ENCODE results near the gene SEBOX.

The SEBOX gene

DNA sequence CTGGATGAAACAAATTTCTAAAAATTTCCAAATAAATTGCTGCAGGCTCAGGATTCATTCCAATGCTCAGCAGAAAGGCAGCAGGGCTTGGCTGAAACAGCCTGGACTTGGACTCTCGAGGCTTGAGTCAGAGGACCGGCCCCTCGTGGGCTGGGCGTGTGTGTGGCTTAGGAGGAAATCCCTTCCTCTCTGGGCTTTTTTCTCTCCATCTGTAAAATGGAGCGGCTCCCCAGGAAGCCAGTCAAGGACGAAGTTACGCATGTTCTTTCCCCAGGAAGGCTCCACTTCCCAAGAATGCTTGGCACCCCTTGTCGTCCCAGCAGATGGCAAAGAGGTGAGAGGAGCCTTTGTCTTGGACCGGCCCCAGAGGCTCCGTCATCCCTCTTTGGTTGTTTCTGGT is 27.5 kb upstream of the SEBOX start:
- ATAC-seq: no peak

DNA sequence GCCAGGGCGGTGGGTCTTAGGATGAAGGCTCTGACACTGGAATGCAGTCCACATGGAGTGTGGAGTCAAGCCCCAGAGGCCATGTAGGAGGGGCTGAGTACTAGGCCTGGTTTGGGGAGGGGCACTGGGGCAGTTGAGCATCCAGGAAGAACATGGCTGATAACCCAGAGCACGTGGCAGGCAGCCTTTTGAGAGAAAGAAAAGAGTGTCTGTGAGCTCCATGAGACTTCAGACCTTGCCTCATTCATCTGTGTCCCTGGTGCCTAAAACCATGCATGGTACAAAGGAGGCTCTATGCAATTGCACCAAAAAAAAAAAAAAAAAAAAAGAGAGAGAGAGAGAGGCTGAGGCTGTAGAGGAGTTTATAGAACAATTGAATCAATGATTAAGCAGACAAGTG is 26.4 kb upstream of the SEBOX start:
- ATAC-seq: no peak

DNA sequence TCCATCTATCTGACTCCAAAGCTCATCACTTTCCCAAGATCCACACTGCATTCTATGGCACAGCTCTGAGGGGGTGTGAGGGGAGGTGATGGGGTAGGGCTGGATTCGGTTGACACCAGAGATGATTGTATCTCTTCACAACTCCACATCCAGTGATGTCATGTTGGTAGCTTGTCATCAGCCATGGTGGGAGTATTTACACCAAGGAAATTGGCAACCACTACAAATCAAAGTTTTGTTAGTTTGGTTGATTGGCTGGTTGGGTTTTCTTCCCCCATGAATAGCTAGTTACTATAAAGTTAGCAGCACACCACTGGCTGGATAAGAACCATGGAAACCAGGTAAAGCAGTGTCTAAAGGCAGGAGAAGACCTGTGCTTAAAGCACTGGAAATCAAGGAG is 26.0 kb upstream of the SEBOX start:
- ATAC-seq: no peak

DNA sequence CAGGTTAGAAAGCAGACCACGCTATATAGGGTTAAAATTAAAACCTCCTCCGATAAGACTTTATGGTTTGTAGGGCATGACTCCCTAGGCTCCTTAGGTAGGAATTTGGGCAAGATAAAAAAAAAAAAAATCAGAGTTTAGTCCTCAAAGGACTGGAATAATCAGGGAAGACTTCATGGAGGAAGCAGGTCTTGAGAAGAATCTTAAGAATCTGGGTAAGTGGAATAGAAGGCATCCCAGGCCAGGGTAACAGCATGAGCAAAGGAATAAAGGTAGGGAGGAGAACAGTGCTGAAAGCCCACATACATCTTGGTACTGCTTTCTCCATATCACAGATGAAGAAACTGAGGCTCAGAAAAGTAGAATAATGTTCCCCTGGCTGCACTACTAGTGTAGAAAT is 25.6 kb upstream of the SEBOX start:
- ATAC-seq: no peak

DNA sequence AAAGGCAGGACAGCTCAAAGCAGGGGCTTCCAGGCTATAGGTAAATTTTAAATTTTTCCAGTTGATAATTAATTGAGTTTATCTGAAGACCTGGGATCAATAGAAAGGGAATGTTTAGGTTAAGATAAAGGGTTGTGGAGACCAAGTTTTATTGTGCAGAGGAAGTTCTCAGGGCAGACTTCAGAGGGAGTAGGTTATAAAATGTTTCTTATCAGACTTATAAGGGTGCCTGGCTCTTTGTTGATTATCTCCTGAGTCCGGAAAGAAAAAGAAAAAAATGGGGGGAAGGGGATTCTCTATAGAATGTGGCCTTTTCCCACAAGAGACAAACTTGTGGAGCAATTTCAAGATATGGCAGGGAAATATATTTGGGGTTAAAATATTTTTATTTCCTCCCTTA is 25.1 kb upstream of the SEBOX start:
- no peak for ATAC-seq

DNA sequence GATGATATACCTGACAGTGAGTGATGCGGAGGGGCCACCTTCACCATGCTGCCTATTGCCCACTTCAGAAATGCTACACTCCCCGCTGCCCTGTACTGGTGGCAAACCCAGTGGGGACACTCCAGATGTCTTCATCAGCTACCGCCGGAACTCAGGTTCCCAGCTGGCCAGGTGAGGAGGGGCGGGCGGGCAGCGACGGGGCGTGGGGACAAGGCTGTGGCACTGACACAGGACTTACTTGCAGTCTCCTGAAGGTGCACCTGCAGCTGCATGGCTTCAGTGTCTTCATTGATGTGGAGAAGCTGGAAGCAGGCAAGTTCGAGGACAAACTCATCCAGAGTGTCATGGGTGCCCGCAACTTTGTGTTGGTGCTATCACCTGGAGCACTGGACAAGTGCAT is 23.1 kb upstream of the SEBOX start:
- no peak for ATAC-seq

DNA sequence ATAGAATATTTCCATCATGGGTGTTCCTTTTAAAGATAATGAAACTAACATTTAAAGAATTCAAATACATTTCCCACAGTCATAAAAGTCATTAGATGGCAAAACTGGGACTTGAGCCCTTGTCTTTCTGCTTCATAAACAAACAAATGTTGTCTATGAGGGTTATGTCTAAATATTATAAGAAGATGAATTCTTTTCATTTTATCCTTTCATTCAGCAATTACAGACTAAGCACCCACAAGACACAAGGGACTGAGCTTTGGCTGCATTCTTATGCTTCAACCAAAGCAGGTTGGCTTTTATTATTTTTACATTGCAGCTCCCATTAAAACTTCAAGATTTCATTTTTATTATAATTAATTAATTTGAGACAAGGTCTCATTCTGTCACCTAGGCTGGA is 21.4 kb upstream of the SEBOX start:
- no peak for ATAC-seq

DNA sequence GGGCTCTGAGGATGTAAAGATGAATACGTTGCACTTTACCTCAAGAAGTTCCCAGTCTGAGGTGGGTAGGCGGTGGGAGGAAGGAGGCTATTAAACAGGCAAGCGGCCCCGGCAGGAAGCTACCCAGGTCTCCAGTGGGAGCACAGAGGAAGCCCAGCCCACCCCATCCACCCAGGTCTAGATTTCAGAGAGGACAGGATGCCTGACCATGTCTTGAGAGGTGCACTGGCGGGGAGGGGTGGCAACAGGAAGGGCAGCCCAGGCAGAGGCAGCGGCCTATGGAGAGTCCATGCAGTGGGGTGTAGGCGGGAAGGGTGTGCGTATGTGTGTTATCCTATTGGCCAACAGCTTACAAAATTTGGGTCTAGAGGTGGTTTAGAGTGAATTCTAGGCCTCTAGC is 20.4 kb upstream of the SEBOX start:
- ATAC-seq: peak; percentile 25 to 26

DNA sequence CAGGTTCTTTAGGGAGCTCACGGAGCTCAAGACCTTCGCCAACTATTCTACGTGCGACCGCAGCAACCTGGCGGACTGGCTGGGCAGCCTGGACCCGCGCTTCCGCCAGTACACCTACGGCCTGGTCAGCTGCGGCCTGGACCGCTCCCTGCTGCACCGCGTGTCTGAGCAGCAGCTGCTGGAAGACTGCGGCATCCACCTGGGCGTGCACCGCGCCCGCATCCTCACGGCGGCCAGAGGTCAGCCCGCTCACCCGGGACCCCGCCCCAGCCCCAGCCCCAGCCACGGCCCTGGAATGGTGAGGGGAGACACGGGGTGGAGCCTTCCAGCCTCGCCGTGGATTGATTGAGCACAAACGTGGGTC is 20.0 kb upstream of the SEBOX start:
- ATAC-seq: peak; percentile 6 to 9

DNA sequence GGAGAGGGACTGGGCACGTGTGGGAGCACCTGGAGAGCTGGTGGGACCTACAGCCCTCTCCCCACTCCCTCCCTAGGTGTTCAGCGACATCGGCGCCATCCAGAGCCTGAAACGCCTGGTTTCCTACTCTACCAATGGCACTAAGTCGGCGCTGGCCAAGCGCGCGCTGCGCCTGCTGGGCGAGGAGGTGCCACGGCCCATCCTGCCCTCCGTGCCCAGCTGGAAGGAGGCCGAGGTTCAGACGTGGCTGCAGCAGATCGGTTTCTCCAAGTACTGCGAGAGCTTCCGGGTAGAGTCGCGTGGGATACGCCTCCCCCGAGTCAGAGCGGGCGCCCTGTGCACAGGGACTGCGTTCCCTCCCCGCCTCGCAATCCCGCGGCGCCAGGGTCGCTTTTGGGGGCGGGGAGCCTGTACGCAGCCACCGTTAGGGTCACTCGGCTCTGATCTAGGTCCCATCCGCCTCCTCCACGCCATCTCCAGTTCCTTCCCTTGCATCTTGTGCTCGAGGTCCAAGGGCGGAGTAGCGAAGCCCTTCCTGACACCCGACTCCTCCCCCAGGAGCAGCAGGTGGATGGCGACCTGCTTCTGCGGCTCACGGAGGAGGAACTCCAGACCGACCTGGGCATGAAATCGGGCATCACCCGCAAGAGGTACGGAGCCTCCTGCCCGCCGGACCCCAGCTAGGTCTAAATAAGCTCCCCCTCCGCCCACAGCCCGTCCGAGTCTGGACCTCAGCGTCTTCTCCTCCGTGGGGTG is 19.5 kb upstream of the SEBOX start:
- ATAC-seq: peak; percentile 90

DNA sequence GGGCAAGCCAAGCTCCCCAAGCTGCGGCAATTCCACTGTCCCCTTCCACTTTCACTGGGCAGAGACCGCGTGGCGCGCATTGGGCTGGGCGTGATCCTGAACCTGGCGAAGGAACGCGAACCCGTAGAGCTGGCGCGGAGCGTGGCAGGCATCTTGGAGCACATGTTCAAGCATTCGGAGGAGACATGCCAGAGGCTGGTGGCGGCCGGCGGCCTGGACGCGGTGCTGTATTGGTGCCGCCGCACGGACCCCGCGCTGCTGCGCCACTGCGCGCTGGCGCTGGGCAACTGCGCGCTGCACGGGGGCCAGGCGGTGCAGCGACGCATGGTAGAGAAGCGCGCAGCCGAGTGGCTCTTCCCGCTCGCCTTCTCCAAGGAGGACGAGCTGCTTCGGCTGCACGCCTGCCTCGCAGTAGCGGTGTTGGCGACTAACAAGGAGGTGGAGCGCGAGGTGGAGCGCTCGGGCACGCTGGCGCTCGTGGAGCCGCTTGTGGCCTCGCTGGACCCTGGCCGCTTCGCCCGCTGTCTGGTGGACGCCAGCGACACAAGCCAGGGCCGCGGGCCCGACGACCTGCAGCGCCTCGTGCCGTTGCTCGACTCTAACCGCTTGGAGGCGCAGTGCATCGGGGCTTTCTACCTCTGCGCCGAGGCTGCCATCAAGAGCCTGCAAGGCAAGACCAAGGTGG is 16.3 kb upstream of the SEBOX start:
- ATAC-seq: no peak

DNA sequence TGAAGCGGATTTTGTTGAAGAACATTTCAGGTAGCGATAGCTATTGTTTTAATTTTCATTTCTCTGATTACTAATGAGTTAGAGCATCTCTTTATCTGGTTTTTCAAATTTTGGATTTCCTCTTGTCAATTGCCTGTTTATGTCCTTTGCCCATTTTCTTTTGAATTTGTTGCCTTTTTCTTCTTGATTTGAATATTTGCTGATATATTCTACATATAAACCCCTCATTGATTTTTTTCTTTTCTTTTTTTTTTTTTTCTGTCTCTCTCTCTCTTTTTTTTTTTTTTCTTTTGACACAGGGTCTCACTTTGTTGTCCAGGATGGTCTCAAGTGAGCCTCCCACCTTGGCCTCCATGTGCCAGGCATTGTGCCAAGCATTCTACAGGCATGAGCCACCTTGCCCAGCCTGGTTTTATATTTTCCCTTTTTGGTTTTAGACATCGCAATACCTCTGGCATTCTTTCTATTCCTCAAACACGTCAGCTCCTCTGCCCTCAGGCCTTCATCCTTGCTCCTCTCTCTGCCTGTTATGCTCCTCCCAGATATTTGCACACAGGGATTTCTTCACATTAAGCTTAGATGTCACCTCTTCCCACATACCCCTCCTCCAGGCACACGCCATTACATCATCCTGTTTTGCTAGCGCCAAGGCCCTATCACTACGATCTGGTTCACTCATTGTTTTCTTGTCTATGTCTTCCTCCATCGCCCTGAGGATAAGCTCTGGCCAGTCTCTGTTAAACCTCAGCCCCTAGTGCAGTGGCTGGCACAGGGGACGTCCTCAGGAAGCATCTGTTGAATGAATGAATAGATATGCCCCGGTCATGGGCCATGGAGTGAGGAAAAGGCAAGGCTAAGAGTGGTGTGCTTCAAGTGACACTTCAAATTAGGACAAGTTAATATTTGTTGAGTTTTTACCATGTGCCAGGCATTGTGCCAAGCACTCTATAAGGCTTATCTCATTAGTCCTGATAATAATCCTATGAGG is 15.1 kb upstream of the SEBOX start:
- ATAC-seq: no peak

DNA sequence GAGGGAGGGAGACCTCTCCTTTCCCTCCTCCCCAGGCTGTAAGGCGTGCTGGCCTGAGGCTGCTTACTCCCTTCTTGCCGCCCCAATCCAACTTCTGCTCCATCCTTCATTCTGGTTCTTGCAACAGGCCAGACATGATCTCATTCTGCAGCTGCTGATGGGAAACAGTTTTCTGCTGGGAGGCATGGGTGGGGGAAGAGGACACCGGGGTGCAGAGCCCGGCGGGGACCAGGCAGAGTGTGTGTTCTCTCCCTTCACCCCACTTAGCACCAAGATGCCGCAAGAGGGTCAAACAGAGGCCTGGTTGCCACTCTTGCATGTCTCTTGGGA is 7.9 kb upstream of the SEBOX start:
- ATAC-seq: no peak

DNA sequence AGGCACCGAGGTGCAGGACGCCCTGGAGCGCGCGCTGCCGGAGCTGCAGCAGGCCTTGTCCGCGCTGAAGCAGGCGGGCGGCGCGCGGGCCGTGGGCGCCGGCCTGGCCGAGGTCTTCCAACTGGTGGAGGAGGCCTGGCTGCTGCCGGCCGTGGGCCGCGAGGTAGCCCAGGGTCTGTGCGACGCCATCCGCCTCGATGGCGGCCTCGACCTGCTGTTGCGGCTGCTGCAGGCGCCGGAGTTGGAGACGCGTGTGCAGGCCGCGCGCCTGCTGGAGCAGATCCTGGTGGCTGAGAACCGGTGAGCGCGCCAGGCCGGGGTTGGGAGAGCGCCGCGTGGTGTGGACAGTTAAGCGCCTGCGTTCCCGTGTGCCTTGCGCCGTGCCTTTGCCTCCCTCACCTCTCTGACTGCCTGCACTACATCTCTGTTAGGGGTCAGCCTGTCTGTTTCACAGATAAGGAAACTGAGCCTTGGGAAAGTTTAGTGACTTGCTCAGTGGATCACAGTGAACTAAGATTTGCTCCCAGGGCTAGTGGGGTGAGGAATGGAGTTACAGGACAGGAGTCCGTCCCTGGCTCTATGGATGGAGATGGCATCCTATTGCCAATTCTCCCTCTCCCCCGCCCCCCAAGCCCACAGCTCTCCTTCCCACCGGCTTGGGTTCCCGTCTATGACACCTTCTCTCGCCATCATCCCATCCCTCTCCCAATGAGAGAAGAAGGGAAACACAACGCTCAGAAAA is 7.4 kb upstream of the SEBOX start:
- peak in 1 of 2 donors; percentile 2 for ATAC-seq

DNA sequence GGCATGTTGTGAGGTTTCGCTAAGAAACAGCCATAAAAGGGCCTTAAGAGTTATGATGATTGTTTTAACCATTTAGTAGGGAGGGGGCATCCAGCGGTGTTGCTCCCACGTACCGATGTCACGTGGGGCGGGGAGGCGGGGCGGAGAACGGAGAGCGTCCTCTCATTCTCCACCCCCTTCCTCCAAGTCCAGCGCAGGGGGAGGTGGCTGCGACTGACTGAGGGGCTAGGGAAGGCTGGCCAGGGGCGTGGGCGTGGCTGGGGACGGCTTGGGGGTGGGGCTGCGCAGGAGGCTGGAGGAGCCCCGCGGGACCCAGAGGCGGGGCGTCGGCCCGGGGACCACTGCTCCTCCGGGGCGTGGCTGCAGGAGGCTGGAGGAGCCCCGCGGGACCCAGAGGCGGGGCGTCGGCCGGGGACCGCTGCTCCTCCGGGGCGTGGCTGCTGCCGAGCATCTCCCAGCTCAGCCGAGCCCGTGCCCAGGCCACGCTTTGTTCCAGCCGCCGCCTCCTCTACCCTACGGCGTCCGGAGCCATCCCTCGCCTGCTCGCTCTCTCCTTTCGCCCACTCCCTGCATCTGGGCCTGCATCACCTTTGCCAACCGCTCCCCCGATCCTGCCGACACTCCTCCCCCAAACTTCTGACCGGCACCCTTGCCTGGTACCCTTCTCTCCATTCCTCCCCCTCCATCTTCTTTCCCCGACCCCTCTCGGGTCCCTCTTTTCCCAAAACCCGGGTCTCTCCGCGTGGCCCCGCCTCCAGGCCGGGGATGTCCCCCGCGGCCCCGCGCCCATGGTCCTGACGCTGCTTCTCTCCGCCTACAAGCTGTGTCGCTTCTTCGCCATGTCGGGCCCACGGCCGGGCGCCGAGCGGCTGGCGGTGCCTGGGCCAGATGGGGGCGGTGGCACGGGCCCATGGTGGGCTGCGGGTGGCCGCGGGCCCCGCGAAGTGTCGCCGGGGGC is 6.5 kb upstream of the SEBOX start, which contains the start of gene SARM1:
Gene SARM1 (plus strand): TSS at position 450 of the 958 bp plus-strand sequence. CDS start 339 bp downstream, at position 789.
- ATAC-seq: peak; percentile 90 to 92

DNA sequence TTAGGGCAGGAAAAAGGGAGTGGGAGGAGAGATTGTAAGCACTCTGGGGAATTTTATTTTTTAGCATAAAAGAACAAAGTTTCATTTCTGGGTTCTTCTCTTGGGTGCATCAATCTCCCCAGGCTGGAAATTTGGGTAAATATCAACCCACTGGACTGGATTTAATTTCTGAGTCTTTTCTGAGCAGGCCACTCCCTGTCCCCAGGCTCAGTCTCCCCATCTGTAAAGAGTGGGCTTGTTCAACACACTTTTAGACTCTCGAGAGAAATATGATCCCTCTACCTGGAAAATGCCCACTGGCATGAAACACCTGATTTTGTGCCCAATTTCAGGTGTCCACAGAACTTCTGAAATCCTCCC is 5.7 kb upstream of the SEBOX start:
- ATAC-seq: no peak

DNA sequence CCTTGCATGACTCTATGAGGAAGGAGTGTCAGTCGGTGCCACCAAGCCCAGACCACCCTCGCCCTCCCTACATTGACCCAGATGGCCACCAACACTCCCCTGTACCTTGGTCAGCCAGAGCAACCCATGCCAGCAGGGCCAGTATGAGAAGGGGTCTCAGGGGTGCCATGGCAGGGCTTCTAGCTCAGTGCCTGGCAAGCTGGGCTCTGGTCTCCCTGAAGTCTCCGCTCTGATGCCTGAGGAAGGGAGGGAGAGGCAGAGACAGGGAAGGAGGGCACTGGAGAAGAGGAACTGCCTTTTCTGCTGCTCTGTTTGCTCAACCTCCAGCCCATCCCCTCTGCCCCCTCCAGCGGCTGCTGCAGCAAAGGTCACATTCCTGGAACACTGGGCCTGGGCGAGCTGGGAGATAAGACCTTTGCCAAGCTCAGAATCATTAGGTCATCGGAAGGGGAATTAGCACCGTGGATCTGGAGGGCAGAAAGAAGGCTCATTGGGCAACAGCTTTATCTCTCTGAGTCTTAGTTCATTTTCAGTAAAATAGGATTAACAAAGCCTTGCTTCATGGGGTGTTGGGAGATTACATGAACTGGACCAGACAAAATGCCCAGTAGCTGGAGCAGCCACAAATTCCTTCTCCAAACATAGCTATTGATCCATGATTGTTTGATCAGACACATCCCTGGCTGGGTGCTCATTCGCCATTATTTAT is 5.2 kb upstream of the SEBOX start, which contains the start of gene VTN:
Gene VTN (minus strand): TSS at position 273 of the 709 bp plus-strand sequence. CDS start 104 bp downstream, at position 169.
- no peak for ATAC-seq

DNA sequence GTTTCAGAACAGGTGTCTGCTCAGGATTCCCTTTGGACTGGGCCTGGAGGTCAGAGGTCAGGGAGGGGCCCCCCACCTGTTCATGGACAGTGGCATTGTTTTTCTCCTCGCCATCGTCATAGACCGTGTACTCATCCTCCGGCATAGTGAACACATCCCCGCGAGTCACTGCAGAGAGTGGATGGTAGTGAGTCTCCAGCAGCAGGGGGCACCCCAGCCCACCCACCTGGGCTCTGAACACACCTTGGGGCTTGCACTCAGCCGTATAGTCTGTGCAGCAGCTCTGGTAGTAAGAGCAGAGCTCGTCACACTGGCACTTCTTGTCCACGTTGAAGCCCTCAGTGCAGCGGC is 4.7 kb upstream of the SEBOX start:
- no peak for ATAC-seq

DNA sequence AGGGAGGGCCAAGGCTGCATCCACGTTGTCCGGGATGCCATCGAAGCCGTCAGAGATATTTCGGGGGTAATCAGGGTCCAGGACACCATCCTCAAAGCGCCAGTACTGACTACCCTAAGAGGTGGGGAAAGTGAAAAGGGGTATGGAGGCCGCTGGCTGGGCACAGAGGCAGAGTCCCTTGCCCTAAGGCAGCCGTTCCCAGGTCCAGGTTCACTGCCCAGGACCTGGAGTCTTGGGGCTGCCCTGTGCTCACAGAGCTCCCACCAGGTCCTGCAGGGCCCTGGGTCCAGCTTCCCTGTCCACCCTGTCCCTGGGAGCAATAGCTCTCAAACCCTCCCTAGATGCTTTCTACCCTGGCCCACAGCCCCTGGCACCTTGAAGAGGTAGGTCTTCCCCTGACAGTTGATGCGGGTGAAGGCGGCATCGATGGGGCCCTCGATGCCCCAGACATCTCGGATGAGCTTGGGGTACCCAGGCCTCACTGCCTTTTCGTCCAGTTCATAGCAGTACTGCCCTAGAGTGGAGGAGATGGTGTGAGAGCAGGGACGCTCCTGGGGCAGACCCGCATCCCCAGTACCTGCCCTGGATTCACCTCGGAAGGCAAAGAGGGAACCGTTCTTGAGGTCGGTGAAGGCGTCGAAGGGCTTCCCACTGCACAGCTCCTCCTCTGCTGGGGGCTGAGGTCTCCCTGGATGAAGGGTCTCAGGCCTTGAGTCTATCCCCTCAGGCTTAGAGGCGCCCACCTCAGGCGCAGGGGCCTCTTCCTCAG is 4.1 kb upstream of the SEBOX start:
- ATAC-seq: no peak

DNA sequence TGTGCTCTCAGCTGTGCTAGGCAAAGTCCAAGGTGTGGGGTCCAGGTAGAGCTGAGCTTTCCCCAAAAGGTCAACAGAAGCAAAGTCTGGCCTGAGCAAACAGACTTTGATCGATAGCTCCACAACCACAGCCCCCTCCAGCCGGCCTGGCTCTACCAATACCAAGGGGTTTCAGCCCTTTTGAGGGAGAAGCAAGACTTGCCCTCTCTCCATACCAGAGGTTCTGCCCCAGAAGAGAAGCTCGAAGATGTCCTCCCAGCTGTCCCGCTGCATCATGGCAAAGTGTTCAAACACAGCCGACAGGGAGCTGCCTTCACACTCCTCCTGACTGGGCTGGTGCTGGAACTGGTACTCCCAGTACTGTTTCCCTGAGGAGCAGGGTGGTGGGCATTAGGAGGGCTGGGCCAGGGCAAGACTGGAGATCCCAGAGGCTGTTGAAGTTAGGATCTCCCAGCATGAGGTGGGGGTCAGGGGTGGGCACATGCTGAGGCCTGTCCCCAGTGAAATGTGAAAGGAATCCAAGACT is 3.4 kb upstream of the SEBOX start:
- no peak for ATAC-seq

All from activated CD4-positive, CD25-positive, alpha-beta regulatory T cell treated with anti-CD3 and anti-CD28 coated beads, Interleukin-2, amount 50 U/mL, for 24 hours (primary cell).